ENCODE results near the gene MEIS1. TPM values are rescaled to one million over a fixed set of nuclear protein-coding genes. Genes with fewer than 3 reads are reported as not detected.

Gene MEIS1
- total RNA-seq, 6 experiments from 2014 or later, result 3.1 to 8.8 (median 4.2) TPM

- Histone ChIP-seq H3K9me3 (peaks cover 0 to 2% (median 0%) of the 10 kb centered on the region in 4 donors), H3K4me1 (no peaks in the 10 kb centered on the region), H3K27ac (no peak overlapping the region), H3K4me3 (no peak overlapping the region), H3K27me3 (no peaks in the 10 kb centered on the region), H3K36me3 (no peaks in the 10 kb centered on the region)
- WGBS (ENCODE audit: insufficient coverage, low coverage, low lambda C conversion rate, missing lambda C conversion rate), result 63% methylated on average over 3 of the region's 3 CpGs
- intact Hi-C loops (cut with DNase I), result no loop called here
- DNase-seq, result no peak
- TF ChIP-seq, protein P1, sequence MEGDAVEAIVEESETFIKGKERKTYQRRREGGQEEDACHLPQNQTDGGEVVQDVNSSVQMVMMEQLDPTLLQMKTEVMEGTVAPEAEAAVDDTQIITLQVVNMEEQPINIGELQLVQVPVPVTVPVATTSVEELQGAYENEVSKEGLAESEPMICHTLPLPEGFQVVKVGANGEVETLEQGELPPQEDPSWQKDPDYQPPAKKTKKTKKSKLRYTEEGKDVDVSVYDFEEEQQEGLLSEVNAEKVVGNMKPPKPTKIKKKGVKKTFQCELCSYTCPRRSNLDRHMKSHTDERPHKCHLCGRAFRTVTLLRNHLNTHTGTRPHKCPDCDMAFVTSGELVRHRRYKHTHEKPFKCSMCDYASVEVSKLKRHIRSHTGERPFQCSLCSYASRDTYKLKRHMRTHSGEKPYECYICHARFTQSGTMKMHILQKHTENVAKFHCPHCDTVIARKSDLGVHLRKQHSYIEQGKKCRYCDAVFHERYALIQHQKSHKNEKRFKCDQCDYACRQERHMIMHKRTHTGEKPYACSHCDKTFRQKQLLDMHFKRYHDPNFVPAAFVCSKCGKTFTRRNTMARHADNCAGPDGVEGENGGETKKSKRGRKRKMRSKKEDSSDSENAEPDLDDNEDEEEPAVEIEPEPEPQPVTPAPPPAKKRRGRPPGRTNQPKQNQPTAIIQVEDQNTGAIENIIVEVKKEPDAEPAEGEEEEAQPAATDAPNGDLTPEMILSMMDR (IDR thresholded peaks at IDR 0.05), result no peak
- no peak for TF ChIP-seq POLR2A (IDR thresholded peaks at IDR 0.05)
- no peak for ATAC-seq
Observed at GRCh38 chr2:66448136-66448991, 13.4 kb downstream of the MEIS1 start.

DNA sequence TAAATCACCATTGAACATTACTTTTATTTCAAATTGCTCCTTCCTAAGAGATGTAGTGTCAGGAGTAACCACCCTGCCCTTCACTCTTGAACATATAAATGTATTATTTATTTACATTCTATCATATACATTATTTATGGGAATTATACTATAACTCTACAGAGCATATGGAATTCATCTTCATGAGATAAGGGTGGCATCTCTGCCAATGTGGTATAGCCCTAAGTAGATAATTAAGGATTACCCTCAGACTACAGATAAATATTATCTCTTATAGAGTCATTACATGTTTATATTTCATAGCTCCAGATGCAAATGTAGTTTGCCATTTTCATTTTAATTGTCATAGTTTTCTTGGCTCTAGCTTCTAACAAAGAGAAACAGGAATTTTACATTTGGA is 17.3 kb downstream of the MEIS1 start:
- ATAC-seq (no peak), DNase-seq (no peak)
- H3K27me3 ChIP-seq, result no peaks in the 10 kb centered on the region
- H3K9me3 ChIP-seq, result peaks cover 0 to 2% (median 0%) of the 10 kb centered on the region in 4 donors
- no peaks in the 10 kb centered on the region for H3K4me1 ChIP-seq
- no peaks in the 10 kb centered on the region for H3K36me3 ChIP-seq
- TF ChIP-seq POLR2A (IDR thresholded peaks at IDR 0.05), result no peak
- TF ChIP-seq, protein P1 (IDR thresholded peaks at IDR 0.05), result no peak
- H3K27ac ChIP-seq, result no peak overlapping the region
- no peak overlapping the region for H3K4me3 ChIP-seq
- intact Hi-C loops (cut with DNase I), result no loop called here

DNA sequence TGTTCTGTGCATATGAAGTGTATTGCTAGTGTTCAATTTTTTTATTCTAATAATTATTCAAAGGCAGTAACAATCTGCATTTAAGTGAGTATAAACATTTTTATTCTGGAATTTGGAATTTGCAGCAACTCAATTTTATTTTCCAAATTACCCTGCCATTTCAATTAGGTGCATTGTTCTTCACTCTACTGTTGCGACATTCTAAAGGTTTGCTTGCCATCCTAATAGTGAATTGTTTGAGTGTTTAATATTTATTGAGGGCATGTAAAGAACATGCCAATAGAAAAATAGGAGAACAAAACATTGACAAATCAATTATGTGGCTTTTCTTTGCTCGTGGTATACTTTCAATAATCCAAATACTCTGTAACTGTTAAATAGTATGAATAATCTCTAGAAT is 18.0 kb downstream of the MEIS1 start:
- no peak for DNase-seq
- intact Hi-C loops (cut with DNase I), result no loop called here
- H3K27me3 ChIP-seq, result no peaks in the 10 kb centered on the region
- H3K27ac ChIP-seq, result no peak overlapping the region
- 85% methylated on average over 2 of the region's 2 CpGs for WGBS (ENCODE audit: insufficient coverage, low coverage, low lambda C conversion rate, missing lambda C conversion rate)
- ATAC-seq, result no peak
- no peak overlapping the region for H3K4me3 ChIP-seq
- no peak for TF ChIP-seq POLR2A (IDR thresholded peaks at IDR 0.05)
- TF ChIP-seq, protein P1 (IDR thresholded peaks at IDR 0.05), result no peak
- H3K36me3 ChIP-seq, result no peaks in the 10 kb centered on the region
- no peaks in the 10 kb centered on the region for H3K4me1 ChIP-seq
- peaks cover 0 to 2% (median 0%) of the 10 kb centered on the region in 4 donors for H3K9me3 ChIP-seq

- no peak for ATAC-seq
- no peaks in the 10 kb centered on the region for H3K4me1 ChIP-seq
- H3K4me3 ChIP-seq, result no peak overlapping the region
- WGBS (ENCODE audit: insufficient coverage, low coverage, low lambda C conversion rate, missing lambda C conversion rate), result 87% methylated on average over 2 of the region's 2 CpGs
- intact Hi-C loops (cut with DNase I), result no loop called here
- no peaks in the 10 kb centered on the region for H3K36me3 ChIP-seq
- DNase-seq, result no peak
- no peaks in the 10 kb centered on the region for H3K9me3 ChIP-seq
- H3K27ac ChIP-seq, result no peak overlapping the region
- H3K27me3 ChIP-seq, result no peaks in the 10 kb centered on the region
- TF ChIP-seq POLR2A (IDR thresholded peaks at IDR 0.05), result no peak
- TF ChIP-seq, protein P1 (IDR thresholded peaks at IDR 0.05), result no peak
Observed at GRCh38 chr2:66455490-66455889, 20.6 kb downstream of the MEIS1 start.
